NCI-H748 (cell line): ENCODE data around the gene PHLDB1.

ENCODE experiments used
- DNase-seq: peaks from one replicate; lab custom pipeline; 2025; ENCODE audit not compliant: unreplicated experiment; lab: John Stamatoyannopoulos, UW

The PHLDB1 gene

GRCh38 chr11:118638726-118639125, 31.3 kb downstream of the PHLDB1 start:
- no peak for DNase-seq

GRCh38 chr11:118639899-118640298, 32.5 kb downstream of the PHLDB1 start:
- DNase-seq = no peak

- DNase-seq = peak; percentile 6
Observed at GRCh38 chr11:118640332-118641154, 33.1 kb downstream of the PHLDB1 start.

- peak; percentile 92 for DNase-seq
Observed at GRCh38 chr11:118641397-118642019, 34.1 kb downstream of the PHLDB1 start.

- no peak for DNase-seq
Observed at GRCh38 chr11:118643142-118643994, 36.0 kb downstream of the PHLDB1 start.

- no peak for DNase-seq
Observed at GRCh38 chr11:118643995-118644345, 36.6 kb downstream of the PHLDB1 start.

GRCh38 chr11:118644496-118644895, 37.1 kb downstream of the PHLDB1 start:
- DNase-seq = no peak

GRCh38 chr11:118645066-118645715, 37.8 kb downstream of the PHLDB1 start:
- DNase-seq = no peak

- no peak for DNase-seq
Observed at GRCh38 chr11:118646393-118646792, 39.0 kb downstream of the PHLDB1 start.

GRCh38 chr11:118648291-118648690, 40.9 kb downstream of the PHLDB1 start:
- DNase-seq = no peak

- no peak for DNase-seq
Observed at GRCh38 chr11:118649941-118650340, 42.5 kb downstream of the PHLDB1 start.

- DNase-seq = no peak
Observed at GRCh38 chr11:118650366-118650765, 43.0 kb downstream of the PHLDB1 start.

- no peak for DNase-seq
Observed at GRCh38 chr11:118651820-118652219, 44.4 kb downstream of the PHLDB1 start.

GRCh38 chr11:118652681-118653181, 45.3 kb downstream of the PHLDB1 start:
- no peak for DNase-seq

GRCh38 chr11:118653684-118654390, 46.4 kb downstream of the PHLDB1 start:
- no peak for DNase-seq

GRCh38 chr11:118655486-118656190, 48.2 kb downstream of the PHLDB1 start:
- no peak for DNase-seq

GRCh38 chr11:118656563-118657165, 49.2 kb downstream of the PHLDB1 start:
- no peak for DNase-seq

- peak; percentile 37 for DNase-seq
Observed at GRCh38 chr11:118657238-118657637, 49.8 kb downstream of the PHLDB1 start.

- no peak for DNase-seq
Observed at GRCh38 chr11:118657709-118658428, 50.5 kb downstream of the PHLDB1 start.
